ENCODE data around the gene PLEK2.
"Not testable (repeated sequence)": the region's sequence is repeated elsewhere in the genome, so short reads cannot be mapped to it uniquely, and the experiment has no call there.

The PLEK2 gene

GRCh38 chr14:67421356-67422224 is 9.6 kb upstream of the PLEK2 start:
- Mint-ChIP-seq H3K27me3 (peaks cover 54% of the 10 kb centered on the region), H3K36me3 (ENCODE audit: low read depth) (no peaks in the 10 kb centered on the region), H3K27ac (no peak overlapping the region), H3K4me3 (no peak overlapping the region), H3K4me1 (ENCODE audit: low read depth) (peaks cover 18% of the 10 kb centered on the region), H3K9me3 (no peaks in the 10 kb centered on the region)
- intact Hi-C loops (cut with micrococcal nuclease): loop anchor here (10.0 kb wide), 1 partner anchor 93 kb away; no protein-coding TSS in a partner anchor

- Mint-ChIP-seq H3K27me3 (peaks cover 46% of the 10 kb centered on the region), H3K36me3 (ENCODE audit: low read depth) (no peaks in the 10 kb centered on the region), H3K9me3 (no peaks in the 10 kb centered on the region), H3K27ac (no peak overlapping the region), H3K4me1 (ENCODE audit: low read depth) (peaks cover 18% of the 10 kb centered on the region), H3K4me3 (no peak overlapping the region)
- intact Hi-C loops (cut with micrococcal nuclease): loop anchor here (10.0 kb wide), 1 partner anchor 95 kb away; no protein-coding TSS in a partner anchor
Observed at GRCh38 chr14:67420102-67420739, 8.3 kb upstream of the PLEK2 start.

GRCh38 chr14:67418401-67419191 is 6.6 kb upstream of the PLEK2 start:
- Mint-ChIP-seq H3K9me3 (no peaks in the 10 kb centered on the region), H3K27me3 (peaks cover 36% of the 10 kb centered on the region), H3K4me3 (no peak overlapping the region), H3K36me3 (ENCODE audit: low read depth) (no peaks in the 10 kb centered on the region), H3K4me1 (ENCODE audit: low read depth) (peaks cover 17% of the 10 kb centered on the region), H3K27ac (no peak overlapping the region)
- intact Hi-C loops (cut with micrococcal nuclease): no loop called here

GRCh38 chr14:67417633-67418032 is 5.7 kb upstream of the PLEK2 start:
- Mint-ChIP-seq H3K27ac (no peak overlapping the region), H3K27me3 (peaks cover 30% of the 10 kb centered on the region), H3K4me3 (no peak overlapping the region), H3K4me1 (ENCODE audit: low read depth) (peaks cover 15% of the 10 kb centered on the region), H3K36me3 (ENCODE audit: low read depth) (no peaks in the 10 kb centered on the region), H3K9me3 (no peaks in the 10 kb centered on the region)
- intact Hi-C loops (cut with micrococcal nuclease): no loop called here

- Mint-ChIP-seq H3K27ac (no peak overlapping the region), H3K27me3 (peaks cover 34% of the 10 kb centered on the region), H3K4me1 (ENCODE audit: low read depth) (peaks cover 23% of the 10 kb centered on the region), H3K36me3 (ENCODE audit: low read depth) (no peaks in the 10 kb centered on the region), H3K9me3 (no peaks in the 10 kb centered on the region), H3K4me3 (no peak overlapping the region)
- intact Hi-C loops (cut with micrococcal nuclease): no loop called here
Observed at GRCh38 chr14:67416810-67417209, 4.8 kb upstream of the PLEK2 start.

- intact Hi-C loops (cut with micrococcal nuclease): no loop called here
- Mint-ChIP-seq H3K9me3 (no peaks in the 10 kb centered on the region), H3K27me3 (peaks cover 40% of the 10 kb centered on the region), H3K4me3 (no peak overlapping the region), H3K36me3 (ENCODE audit: low read depth) (no peaks in the 10 kb centered on the region), H3K4me1 (ENCODE audit: low read depth) (peaks cover 25% of the 10 kb centered on the region), H3K27ac (no peak overlapping the region)
Observed at GRCh38 chr14:67416085-67416484, 4.1 kb upstream of the PLEK2 start.

GRCh38 chr14:67415610-67416009 is 3.6 kb upstream of the PLEK2 start:
- H3K27ac Mint-ChIP-seq; H3K4me3 Mint-ChIP-seq; H3K9me3 Mint-ChIP-seq; intact Hi-C loops (cut with micrococcal nuclease); H3K36me3 Mint-ChIP-seq (ENCODE audit: low read depth): not testable (repeated sequence)
- Mint-ChIP-seq H3K27me3 (peaks cover 45% of the 10 kb centered on the region), H3K4me1 (ENCODE audit: low read depth) (peaks cover 25% of the 10 kb centered on the region)

GRCh38 chr14:67413806-67414769 is 2.1 kb upstream of the PLEK2 start:
- Mint-ChIP-seq H3K4me3 (no peak overlapping the region), H3K36me3 (ENCODE audit: low read depth) (no peaks in the 10 kb centered on the region), H3K4me1 (ENCODE audit: low read depth) (peaks cover 25% of the 10 kb centered on the region), H3K27ac (peak overlapping the region; percentile 25), H3K9me3 (no peaks in the 10 kb centered on the region), H3K27me3 (peaks cover 44% of the 10 kb centered on the region)
- intact Hi-C loops (cut with micrococcal nuclease): no loop called here

- peak overlapping the region; percentile 67 for H3K4me3 Mint-ChIP-seq
- intact Hi-C loops (cut with micrococcal nuclease): no loop called here
- peaks cover 25% of the 10 kb centered on the region for H3K4me1 Mint-ChIP-seq (ENCODE audit: low read depth)
- peaks cover 36% of the 10 kb centered on the region for H3K27me3 Mint-ChIP-seq
- peak overlapping the region; percentile 50 for H3K27ac Mint-ChIP-seq
- no peaks in the 10 kb centered on the region for H3K9me3 Mint-ChIP-seq
- H3K36me3 Mint-ChIP-seq (ENCODE audit: low read depth): no peaks in the 10 kb centered on the region
Observed at GRCh38 chr14:67411370-67411769, 595 bp downstream of the PLEK2 start.

- Mint-ChIP-seq H3K36me3 (ENCODE audit: low read depth) (no peaks in the 10 kb centered on the region), H3K4me3 (no peak overlapping the region), H3K9me3 (no peaks in the 10 kb centered on the region), H3K27ac (no peak overlapping the region), H3K27me3 (peaks cover 32% of the 10 kb centered on the region), H3K4me1 (ENCODE audit: low read depth) (peaks cover 25% of the 10 kb centered on the region)
- intact Hi-C loops (cut with micrococcal nuclease): no loop called here
Observed at GRCh38 chr14:67410313-67410712, 1.7 kb downstream of the PLEK2 start.

GRCh38 chr14:67409461-67409860 is 2.5 kb downstream of the PLEK2 start:
- H3K4me3 Mint-ChIP-seq: no peak overlapping the region
- peaks cover 22% of the 10 kb centered on the region for H3K4me1 Mint-ChIP-seq (ENCODE audit: low read depth)
- H3K9me3 Mint-ChIP-seq: no peaks in the 10 kb centered on the region
- H3K27ac Mint-ChIP-seq: no peak overlapping the region
- peaks cover 32% of the 10 kb centered on the region for H3K27me3 Mint-ChIP-seq
- no peaks in the 10 kb centered on the region for H3K36me3 Mint-ChIP-seq (ENCODE audit: low read depth)
- intact Hi-C loops (cut with micrococcal nuclease): no loop called here

GRCh38 chr14:67408122-67408801 is 3.7 kb downstream of the PLEK2 start:
- H3K4me3 Mint-ChIP-seq; intact Hi-C loops (cut with micrococcal nuclease); H3K9me3 Mint-ChIP-seq; H3K36me3 Mint-ChIP-seq (ENCODE audit: low read depth); H3K27ac Mint-ChIP-seq: not testable (repeated sequence)
- peaks cover 32% of the 10 kb centered on the region for H3K27me3 Mint-ChIP-seq
- peaks cover 10% of the 10 kb centered on the region for H3K4me1 Mint-ChIP-seq (ENCODE audit: low read depth)

- Mint-ChIP-seq H3K36me3 (ENCODE audit: low read depth) (no peaks in the 10 kb centered on the region), H3K9me3 (no peaks in the 10 kb centered on the region), H3K27ac (no peak overlapping the region), H3K4me3 (no peak overlapping the region), H3K4me1 (ENCODE audit: low read depth) (no peaks in the 10 kb centered on the region), H3K27me3 (peaks cover 13% of the 10 kb centered on the region)
- intact Hi-C loops (cut with micrococcal nuclease): no loop called here
Observed at GRCh38 chr14:67405771-67406170, 6.2 kb downstream of the PLEK2 start.

Data from dendritic cell treated with granulocyte-macrophage colony-stimulating factor and Interleukin-4, amounts not matched to agents 40 ng/mL and 50 ng/mL, for 4 days (primary cell).